ENCODE results near the gene LRRC17.

The LRRC17 gene

DNA sequence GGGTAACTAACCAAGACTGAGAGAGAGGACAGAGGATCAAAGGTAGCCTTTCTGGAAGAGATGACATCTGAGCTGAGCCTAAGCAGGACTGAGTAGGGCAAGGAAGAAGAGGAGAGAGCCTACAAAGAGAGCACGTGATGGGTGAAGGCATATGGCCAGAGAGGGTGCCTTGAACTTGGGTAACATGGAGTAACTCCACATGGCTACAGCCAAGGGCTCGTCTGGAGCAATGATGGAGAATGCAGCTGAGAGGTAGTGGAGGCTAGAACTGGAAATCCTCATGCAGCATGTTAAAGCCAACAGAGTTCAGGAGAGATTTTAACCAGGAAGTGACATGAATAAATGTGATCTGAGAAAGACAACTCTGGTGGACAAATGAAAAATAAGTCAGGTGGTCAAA lies 77.8 kb downstream of the LRRC17 start:
- no peak for DNase-seq

GRCh38 chr7:102991077-102991539 lies 78.3 kb downstream of the LRRC17 start:
- no peak for DNase-seq

GRCh38 chr7:102991540-102992214 lies 78.9 kb downstream of the LRRC17 start:
- no peak for DNase-seq

- DNase-seq = no peak
These were observed 79.7 kb downstream of the LRRC17 start for GRCh38 chr7:102992509-102992937.

- DNase-seq = no peak
These were observed 80.3 kb downstream of the LRRC17 start for GRCh38 chr7:102992938-102993717.

- no peak for DNase-seq
These were observed 80.9 kb downstream of the LRRC17 start for GRCh38 chr7:102993718-102994029.

GRCh38 chr7:102994567-102994966 lies 81.8 kb downstream of the LRRC17 start:
- no peak for DNase-seq
